Ascending aorta (tissue), 2 donors: ENCODE data around the gene ESM1. TPM values are rescaled to one million over a fixed set of nuclear protein-coding genes. Genes with fewer than 3 reads are reported as not detected.

Source experiments
- DNase-seq, 2 donors: peaks; one replicate each; pipeline ENCODE4 v3.0.0-alpha.2; 2019; ENCODE audit warnings: low spot score in 2 of 2
- H3K27ac ChIP-seq, 2 donors: fragments of 200-600 bp; sonication (generic); one replicate each; pipeline ENCODE4 v1.5.1; 2016 to 2017; ENCODE audit warnings: mild to moderate bottlenecking in 1 of 2
- H3K27me3 ChIP-seq: fragments of 200-600 bp; sonication (generic); one replicate; pipeline ENCODE4 v1.5.1; 2017
- H3K36me3 ChIP-seq, 2 donors: fragments of 200-600 bp; sonication (generic); one replicate each; pipeline ENCODE4 v1.5.1; 2016
- H3K4me1 ChIP-seq, 2 donors: fragments of 200-600 bp; sonication (generic); one replicate each; pipeline ENCODE4 v1.5.1; 2016 to 2017; ENCODE audit warnings: mild to moderate bottlenecking in 1 of 2
- H3K4me3 ChIP-seq, 2 donors: fragments of 200-600 bp; sonication (generic); one replicate each; pipeline ENCODE4 v1.5.1; 2016 to 2017; ENCODE audit warnings: mild to moderate bottlenecking in 1 of 2
- H3K9me3 ChIP-seq, 2 donors: fragments of 200-600 bp; sonication (generic); one replicate each; pipeline ENCODE4 v1.5.1; 2016
- CTCF ChIP-seq, 3 experiments: fragments of 200-600 bp in 2 of 3; fragments of 450-650 bp in 1 of 3; sonication (generic) in 2 of 3; IDR thresholded peaks; one replicate each; pipeline ENCODE4 v1.5.1; 2016 to 2019; ENCODE audit warnings: antibody characterized with exemption in 3 of 3, mild to moderate bottlenecking in 1 of 3, moderate library complexity in 1 of 3
- intact Hi-C: fragments of 100-400 bp; cut with DNase I; formaldehyde crosslinking; loops from one replicate; pipeline ENCODE4 v1.15.1; 2023
- total RNA-seq: library from RNA; depleted of rRNA; stranded (reverse); fragments of >200 nt; gene quantifications from one replicate; pipeline ENCODE4 v1.1.0, GENCODE V29; 2016

ESM1 gene
- total RNA-seq, 1 donor from 2014 or later, result not detected

GRCh38 chr5:54964405-54964804 is 21.0 kb downstream of the ESM1 start:
- Histone ChIP-seq H3K4me3 (no peak overlapping the region), H3K27ac (no peak overlapping the region), H3K9me3 (no peaks in the 10 kb centered on the region), H3K4me1 (no peaks in the 10 kb centered on the region), H3K27me3 (no peaks in the 10 kb centered on the region), H3K36me3 (no peaks in the 10 kb centered on the region)
- no peak for TF ChIP-seq CTCF (IDR thresholded peaks at IDR 0.05)
- no peak for DNase-seq
- intact Hi-C loops, result no loop called here

GRCh38 chr5:54959673-54960418 is 25.5 kb downstream of the ESM1 start:
- H3K27me3 ChIP-seq, result no peaks in the 10 kb centered on the region
- H3K27ac ChIP-seq, result no peak overlapping the region
- H3K36me3 ChIP-seq, result no peaks in the 10 kb centered on the region
- no peaks in the 10 kb centered on the region for H3K9me3 ChIP-seq
- intact Hi-C loops, result no loop called here
- no peak for DNase-seq
- no peak for TF ChIP-seq CTCF (IDR thresholded peaks at IDR 0.05)
- no peak overlapping the region for H3K4me3 ChIP-seq
- H3K4me1 ChIP-seq, result no peaks in the 10 kb centered on the region

GRCh38 chr5:54956922-54957321 is 28.5 kb downstream of the ESM1 start:
- no peak for DNase-seq
- TF ChIP-seq CTCF (IDR thresholded peaks at IDR 0.05), result no peak
- intact Hi-C loops, result no loop called here

GRCh38 chr5:54947187-54947586 is 38.2 kb downstream of the ESM1 start:
- intact Hi-C loops, result loop anchor here (10.0 kb wide), 1 partner anchor 198 kb away; no protein-coding TSS in a partner anchor
- H3K9me3 ChIP-seq, result no peaks in the 10 kb centered on the region
- no peaks in the 10 kb centered on the region for H3K36me3 ChIP-seq
- no peaks in the 10 kb centered on the region for H3K27me3 ChIP-seq
- H3K4me3 ChIP-seq, result no peak overlapping the region
- no peak overlapping the region for H3K27ac ChIP-seq
- DNase-seq, result no peak
- H3K4me1 ChIP-seq, result no peaks in the 10 kb centered on the region
- TF ChIP-seq CTCF (IDR thresholded peaks at IDR 0.05), result no peak

More at GRCh38 chr5:54956922-54957321, 28.5 kb downstream of the ESM1 start:
- no peaks in the 10 kb centered on the region for H3K36me3 ChIP-seq
- no peaks in the 10 kb centered on the region for H3K9me3 ChIP-seq
- no peak overlapping the region for H3K27ac ChIP-seq
- H3K27me3 ChIP-seq, result no peaks in the 10 kb centered on the region
- H3K4me3 ChIP-seq, result no peak overlapping the region
- no peaks in the 10 kb centered on the region for H3K4me1 ChIP-seq

- no peaks in the 10 kb centered on the region for H3K36me3 ChIP-seq
- no peak for DNase-seq
- intact Hi-C loops, result loop anchor here (10.0 kb wide), 1 partner anchor 198 kb away; no protein-coding TSS in a partner anchor
- no peaks in the 10 kb centered on the region for H3K9me3 ChIP-seq
- H3K4me3 ChIP-seq, result no peak overlapping the region
- no peaks in the 10 kb centered on the region for H3K27me3 ChIP-seq
- H3K4me1 ChIP-seq, result no peaks in the 10 kb centered on the region
- H3K27ac ChIP-seq, result no peak overlapping the region
- TF ChIP-seq CTCF (IDR thresholded peaks at IDR 0.05), result no peak
Observed at GRCh38 chr5:54946306-54946819, 39.0 kb downstream of the ESM1 start.
